T-cell (primary cell): ENCODE data around the gene AJM1. TPM values are rescaled to one million over a fixed set of nuclear protein-coding genes. Genes with fewer than 3 reads are reported as not detected.
"Not testable (repeated sequence)": the region's sequence is repeated elsewhere in the genome, so short reads cannot be mapped to it uniquely, and the experiment has no call there.

Experiments used
- ATAC-seq, 4 experiments: fragments of 200-7000 bp in 3 of 4; fragments of 150-1000 bp in 1 of 4; cut with Tn5 transposase; replicated peaks in 1 of 4; 1 replicate in 3 of 4; 2 replicates in 1 of 4; pipeline ENCODE4 v1.10.0; 2021; ENCODE audit warnings: moderate library complexity in 3 of 4, mild to moderate bottlenecking in 2 of 4, moderate number of reproducible peaks in 1 of 4
- CTCF ChIA-PET, 2 donors: fragments of 300-600 bp; sonication (Branson Sonifier 250); formaldehyde crosslinking; loops; one replicate each; lab custom pipeline; 2022; ENCODE audit warnings: antibody characterized with exemption in 2 of 2; lab: Charles Lee
- POLR2A ChIA-PET, 2 donors: fragments of 300-600 bp; sonication (Branson Sonifier 250); formaldehyde crosslinking; loops; one replicate each; lab custom pipeline; 2022; ENCODE audit warnings: antibody characterized with exemption in 2 of 2; lab: Charles Lee
- DNase-seq, 35 experiments: peaks; one replicate each; pipeline versions ENCODE4 v3.0.0 to v3.0.0-alpha.2; 2013 to 2023
- H3K27ac ChIP-seq: one replicate; pipeline ENCODE4 v1.5.1; 2013; ENCODE audit warnings: low read length
- H3K27me3 ChIP-seq, 2 experiments: replicated peaks in 1 of 2; 1 replicate in 1 of 2; 2 replicates in 1 of 2; pipeline versions ENCODE4 v1.6.1 to v1.7.0; 2013; ENCODE audit warnings: low read length in 1 of 2, mixed read lengths in 1 of 2; ENCODE audit not compliant: control insufficient read depth in 2 of 2, insufficient read depth in 2 of 2; ENCODE audit errors: extremely low read depth in 1 of 2
- H3K36me3 ChIP-seq, 2 donors: 1 replicate in 1 of 2; 2 replicates in 1 of 2; pipeline versions ENCODE4 v1.6.1 to v1.7.0; 2013; ENCODE audit warnings: low read length in 1 of 2; ENCODE audit not compliant: control insufficient read depth in 2 of 2, insufficient read depth in 1 of 2; ENCODE audit errors: extremely low read depth in 1 of 2
- H3K4me1 ChIP-seq, 2 experiments: 1 replicate in 1 of 2; 2 replicates in 1 of 2; pipeline versions ENCODE4 v1.6.1 to v1.7.0; 2013; ENCODE audit warnings: low read length in 2 of 2, mixed read lengths in 1 of 2; ENCODE audit not compliant: insufficient read depth in 2 of 2, control insufficient read depth in 1 of 2; ENCODE audit errors: extremely low read depth in 1 of 2
- H3K4me3 ChIP-seq, 2 donors: 1 replicate in 1 of 2; 2 replicates in 1 of 2; pipeline versions ENCODE4 v1.5.1 to v1.7.0; 2013; ENCODE audit warnings: mild to moderate bottlenecking in 2 of 2, low read length in 1 of 2, moderate library complexity in 1 of 2; ENCODE audit not compliant: control insufficient read depth in 1 of 2; ENCODE audit errors: extremely low read depth in 1 of 2
- H3K9me3 ChIP-seq: 2 replicates; pipeline ENCODE4 v1.7.0; 2013
- H3K27ac Mint-ChIP-seq, 2 donors: one replicate each; pipeline ENCODE4 v1.8.0; 2020 to 2021; ENCODE audit warnings: mild to moderate bottlenecking in 2 of 2, mixed read lengths in 2 of 2
- H3K27me3 Mint-ChIP-seq, 2 donors: one replicate each; pipeline ENCODE4 v1.8.0; 2021 to 2022; ENCODE audit warnings: mixed read lengths in 2 of 2
- H3K36me3 Mint-ChIP-seq: one replicate; pipeline ENCODE4 v1.8.0; 2021; ENCODE audit warnings: mixed read lengths
- H3K4me1 Mint-ChIP-seq, 3 donors: one replicate each; pipeline ENCODE4 v1.8.0; 2020 to 2022; ENCODE audit warnings: mixed read lengths in 3 of 3, mild to moderate bottlenecking in 1 of 3
- H3K4me3 Mint-ChIP-seq, 3 donors: one replicate each; pipeline ENCODE4 v1.8.0; 2020 to 2022; ENCODE audit warnings: mild to moderate bottlenecking in 3 of 3, mixed read lengths in 3 of 3, moderate library complexity in 3 of 3
- H3K9me3 Mint-ChIP-seq, 3 donors: one replicate each; pipeline ENCODE4 v1.8.0; 2020 to 2022; ENCODE audit warnings: mixed read lengths in 3 of 3
- WGBS: methylation state at CpG from one replicate; pipeline ENCODE4 v1.1.5; 2013; ENCODE audit warnings: missing lambda C conversion rate; ENCODE audit not compliant: insufficient coverage; 5-methylcytosine and 5-hydroxymethylcytosine counted together
- total RNA-seq, 35 experiments: library from RNA in 6 of 35; stranded (reverse) in 6 of 35; fragments of 120-200 nt in 1 of 35; gene quantifications; one replicate each; pipeline versions ENCODE4 v1.2.1 to v1.2.4 and lab custom pipeline; 2013 to 2026

AJM1 gene
- total RNA-seq, 5 donors from 2014 or later (not counting 1 experiment from before 2014, with no cell fraction given) = 2.1 to 7.5 (median 5.1) TPM

DNA sequence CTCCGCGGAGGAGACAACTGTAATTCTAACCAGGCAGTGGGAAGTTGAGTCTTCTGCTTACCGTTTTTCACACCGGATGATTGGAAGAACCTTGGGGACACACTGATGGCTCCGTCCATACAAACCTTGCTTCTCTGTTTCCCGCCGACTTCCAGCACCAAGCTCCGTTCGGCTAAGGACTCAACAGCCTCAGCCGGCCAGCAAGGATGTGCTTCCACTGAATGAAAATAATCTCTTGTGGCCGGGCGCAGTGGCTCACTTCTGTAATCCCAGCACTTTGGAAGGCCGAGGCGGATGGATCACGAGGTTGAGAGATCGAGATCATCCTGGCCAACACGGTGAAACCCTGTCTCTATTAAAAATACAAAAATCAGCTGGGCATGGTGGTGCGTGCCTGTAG is 25.6 kb downstream of the AJM1 start:
- peaks cover 3% of the 10 kb centered on the region for H3K36me3 Mint-ChIP-seq
- H3K36me3 ChIP-seq = peaks cover 2 to 10% of the 10 kb centered on the region in 2 donors
- H3K4me1 Mint-ChIP-seq = peaks cover 14 to 25% (median 18%) of the 10 kb centered on the region in 3 donors
- DNase-seq (no peak), ATAC-seq (no peak)
- ChIA-PET POLR2A (no interaction called here), CTCF (no interaction called here)
- peak overlapping the region; percentile 9 to 86 (median 76) for H3K4me3 Mint-ChIP-seq
- H3K9me3 ChIP-seq = no peaks in the 10 kb centered on the region
- H3K27ac ChIP-seq = no peak overlapping the region
- H3K4me1 ChIP-seq = peaks cover 4 to 31% of the 10 kb centered on the region in 2 experiments
- H3K27ac Mint-ChIP-seq = no peak overlapping the region
- WGBS = over 99% methylated on average over 17 of the region's 18 CpGs
- no peak overlapping the region for H3K4me3 ChIP-seq
- no peaks in the 10 kb centered on the region for H3K27me3 Mint-ChIP-seq
- H3K9me3 Mint-ChIP-seq = no peaks in the 10 kb centered on the region
- H3K27me3 ChIP-seq = no peaks in the 10 kb centered on the region

DNA sequence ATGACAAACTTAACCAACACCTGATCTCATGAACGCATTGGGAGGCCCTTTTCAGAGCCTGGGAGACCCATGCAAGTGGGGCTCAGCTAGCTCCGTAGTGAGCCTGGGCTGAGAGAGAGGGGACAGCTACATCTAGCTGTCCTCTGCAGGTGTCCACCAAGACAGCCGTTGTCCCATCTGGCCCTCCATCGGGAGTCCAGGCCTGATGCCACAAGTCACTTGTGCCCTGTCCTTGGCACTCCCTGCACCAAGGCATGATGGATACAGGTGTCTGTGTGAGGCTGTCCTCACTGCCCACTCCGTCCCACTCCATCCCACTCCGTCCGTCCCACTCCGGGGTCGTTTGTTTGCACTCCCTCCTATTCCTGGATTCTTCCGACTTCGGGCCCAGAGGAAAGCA is 26.4 kb downstream of the AJM1 start:
- peak overlapping the region in 1 of 2 donors; percentile 39 for H3K27ac Mint-ChIP-seq
- Histone ChIP-seq H3K36me3 (peaks cover 0 to 2% of the 10 kb centered on the region in 2 donors), H3K4me3 (no peak overlapping the region), H3K27ac (no peak overlapping the region), H3K4me1 (peaks cover 4 to 28% of the 10 kb centered on the region in 2 experiments), H3K9me3 (no peaks in the 10 kb centered on the region), H3K27me3 (no peaks in the 10 kb centered on the region)
- H3K4me1 Mint-ChIP-seq = peaks cover 13 to 23% (median 18%) of the 10 kb centered on the region in 3 donors
- peaks cover 2% of the 10 kb centered on the region for H3K36me3 Mint-ChIP-seq
- ChIA-PET CTCF (no interaction called here), POLR2A (no interaction called here)
- H3K4me3 Mint-ChIP-seq = peak overlapping the region in 2 of 3 donors; percentile 46 to 59
- DNase-seq (no peak), ATAC-seq (no peak)
- WGBS = 90% methylated on average over 9 of the region's 11 CpGs
- H3K27me3 Mint-ChIP-seq = no peaks in the 10 kb centered on the region
- H3K9me3 Mint-ChIP-seq = no peaks in the 10 kb centered on the region

DNA sequence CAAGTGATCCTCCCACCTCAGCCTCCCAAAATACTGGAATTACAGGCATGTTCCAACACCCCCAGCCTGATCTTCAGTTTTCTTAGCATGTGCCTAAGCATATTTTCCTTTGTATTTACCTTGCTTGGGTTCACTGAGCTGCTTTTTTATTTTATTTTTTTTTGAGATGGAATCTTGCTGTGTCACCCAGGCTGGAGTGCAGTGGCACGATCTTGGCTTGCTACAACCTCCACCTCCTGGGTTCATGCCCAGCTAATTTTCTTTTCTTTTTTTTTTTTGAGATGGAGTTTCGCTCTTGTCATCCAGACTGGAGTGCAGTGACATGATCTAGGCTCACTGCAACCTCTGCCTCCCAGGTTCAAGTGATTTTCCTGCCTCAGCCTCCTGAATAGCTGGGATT is 27.3 kb downstream of the AJM1 start:
- H3K9me3 ChIP-seq, H3K36me3 Mint-ChIP-seq, H3K27ac ChIP-seq, H3K27ac Mint-ChIP-seq, DNase-seq, H3K27me3 ChIP-seq, H3K36me3 ChIP-seq, H3K4me3 Mint-ChIP-seq, ATAC-seq, H3K27me3 Mint-ChIP-seq, H3K9me3 Mint-ChIP-seq, H3K4me3 ChIP-seq: not testable (repeated sequence)
- WGBS = no CpG with 5 or more reads among the region's 2 CpGs
- POLR2A ChIA-PET = interaction anchor here in 1 of 2 donors (0.7 kb wide), 1 partner anchor 150 kb away, joined by 4 read pairs; no protein-coding TSS in a partner anchor
- H3K4me1 ChIP-seq = peaks cover 4 to 21% of the 10 kb centered on the region in 2 experiments
- CTCF ChIA-PET = interaction anchor here (0.6 to 0.7 kb wide), 2 partner anchors 32 to 49 kb away, joined by 4 to 5 read pairs; no protein-coding TSS in a partner anchor
- peaks cover 9 to 14% (median 10%) of the 10 kb centered on the region in 3 donors for H3K4me1 Mint-ChIP-seq

DNA sequence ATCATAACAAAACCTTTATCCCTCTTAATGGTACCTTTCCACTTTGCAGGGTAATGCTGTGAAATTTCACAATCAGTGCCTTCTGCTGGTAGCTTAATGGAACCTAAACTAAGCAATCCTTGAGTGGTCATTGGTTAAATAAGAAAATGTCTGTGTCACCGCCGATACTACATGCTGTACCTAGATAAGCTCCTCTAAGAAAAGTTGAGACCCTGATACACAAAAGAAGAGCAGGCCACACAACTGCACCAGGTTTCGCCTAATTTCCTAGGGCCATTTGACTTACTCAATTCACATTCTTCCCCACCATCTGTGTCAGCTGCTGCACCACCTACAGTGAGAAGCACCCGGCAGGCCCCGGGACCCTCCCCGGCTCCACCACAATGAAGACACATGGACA is 32.9 kb downstream of the AJM1 start:
- H3K27me3 Mint-ChIP-seq = no peaks in the 10 kb centered on the region
- no peak overlapping the region for H3K27ac ChIP-seq
- H3K27ac Mint-ChIP-seq = no peak overlapping the region
- WGBS = 100% methylated on average over 5 of the region's 6 CpGs
- H3K4me3 ChIP-seq = no peak overlapping the region
- CTCF ChIA-PET = interaction anchor here in 1 of 2 donors (0.6 kb wide), 1 partner anchor 203 kb away, joined by 5 read pairs; no protein-coding TSS in a partner anchor
- no peaks in the 10 kb centered on the region for H3K4me1 Mint-ChIP-seq
- DNase-seq = no peak
- H3K4me1 ChIP-seq = no peaks in the 10 kb centered on the region
- POLR2A ChIA-PET = no interaction called here
- no peaks in the 10 kb centered on the region for H3K36me3 ChIP-seq
- H3K4me3 Mint-ChIP-seq = no peak overlapping the region
- no peak for ATAC-seq
- no peaks in the 10 kb centered on the region for H3K27me3 ChIP-seq
- no peaks in the 10 kb centered on the region for H3K9me3 ChIP-seq
- H3K9me3 Mint-ChIP-seq = no peaks in the 10 kb centered on the region
- no peaks in the 10 kb centered on the region for H3K36me3 Mint-ChIP-seq

DNA sequence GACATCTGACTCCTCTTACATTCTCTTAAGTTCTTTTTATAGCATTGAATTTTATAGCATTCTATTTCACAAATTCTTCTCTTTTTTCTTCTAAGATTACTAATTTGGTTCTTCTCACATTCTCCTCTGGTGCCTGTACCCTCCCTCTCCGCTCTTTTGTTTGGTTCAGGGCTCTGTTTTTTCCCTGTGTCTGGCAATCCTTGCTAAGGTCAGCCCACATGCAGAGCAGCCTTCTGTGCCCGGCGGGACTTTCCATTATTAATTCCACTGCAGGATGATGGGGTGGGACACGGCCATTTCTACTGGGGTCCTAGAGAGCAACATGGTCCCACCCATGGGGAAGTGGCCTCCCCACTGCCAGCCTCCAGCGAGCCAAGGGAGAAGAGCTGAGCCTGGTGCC is 34.2 kb downstream of the AJM1 start:
- CTCF ChIA-PET = no interaction called here

DNA sequence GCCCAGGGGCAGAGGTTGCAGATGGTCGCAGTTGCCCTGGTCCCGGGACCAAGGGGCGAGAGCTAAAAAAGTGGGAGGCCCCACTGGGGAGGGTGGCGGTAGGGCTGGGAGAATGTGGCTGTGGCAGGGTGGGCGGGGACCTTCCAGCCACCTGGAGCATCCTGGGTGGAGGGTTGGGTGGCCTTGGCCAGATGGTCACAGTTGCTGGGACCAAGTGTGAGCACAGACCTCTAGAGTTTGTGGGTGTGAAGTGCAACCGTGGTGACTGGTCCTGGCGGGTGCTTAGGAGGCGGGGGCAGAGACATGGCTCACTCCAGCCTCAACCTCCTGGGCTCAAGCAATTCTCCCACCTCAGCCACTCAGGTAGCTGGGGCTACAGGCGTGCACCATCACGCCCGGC is 38.4 kb downstream of the AJM1 start:
- H3K27ac ChIP-seq = no peak overlapping the region
- H3K36me3 ChIP-seq = no peaks in the 10 kb centered on the region
- ChIA-PET CTCF (interaction anchor here in 1 of 2 donors (0.6 to 0.9 kb wide), 2 partner anchors 22 to 213 kb away, joined by 4 read pairs; no protein-coding TSS in a partner anchor), POLR2A (interaction anchor here (0.6 to 0.7 kb wide), 3 partner anchors 8 to 197 kb away, joined by 3 to 4 read pairs (median 4); partner anchors contain the start of gene UAP1L1 (in 1 of the 2))
- no peak for DNase-seq
- H3K27me3 ChIP-seq = peaks cover 0 to 3% of the 10 kb centered on the region in 2 experiments
- peak overlapping the region in 1 of 3 donors; percentile 72 for H3K4me3 Mint-ChIP-seq
- peaks cover 4 to 39% of the 10 kb centered on the region in 2 experiments for H3K4me1 ChIP-seq
- H3K36me3 Mint-ChIP-seq = no peaks in the 10 kb centered on the region
- ATAC-seq = no peak
- H3K9me3 Mint-ChIP-seq = no peaks in the 10 kb centered on the region
- peak overlapping the region in 1 of 2 donors; percentile 76 for H3K27ac Mint-ChIP-seq
- peaks cover 9 to 31% (median 27%) of the 10 kb centered on the region in 3 donors for H3K4me1 Mint-ChIP-seq
- H3K4me3 ChIP-seq = no peak overlapping the region
- H3K27me3 Mint-ChIP-seq = no peaks in the 10 kb centered on the region
- 83% methylated on average over 8 of the region's 11 CpGs for WGBS
- H3K9me3 ChIP-seq = no peaks in the 10 kb centered on the region

More for the DNA sequence above, 34.2 kb downstream of the AJM1 start:
- H3K4me1 ChIP-seq = peaks cover 0 to 6% of the 10 kb centered on the region in 2 experiments
- H3K4me3 ChIP-seq = no peak overlapping the region
- H3K27me3 ChIP-seq = peaks cover 0 to 3% of the 10 kb centered on the region in 2 experiments
- H3K27ac Mint-ChIP-seq = no peak overlapping the region
- DNase-seq (no peak), ATAC-seq (no peak)
- WGBS = 77% methylated on average over 5 of the region's 5 CpGs
- H3K4me1 Mint-ChIP-seq = peaks cover 0 to 6% (median 3%) of the 10 kb centered on the region in 3 donors
- H3K9me3 ChIP-seq = no peaks in the 10 kb centered on the region
- H3K36me3 ChIP-seq = no peaks in the 10 kb centered on the region
- H3K27ac ChIP-seq = no peak overlapping the region
- H3K27me3 Mint-ChIP-seq = no peaks in the 10 kb centered on the region
- no peak overlapping the region for H3K4me3 Mint-ChIP-seq
- H3K9me3 Mint-ChIP-seq = no peaks in the 10 kb centered on the region
- H3K36me3 Mint-ChIP-seq = no peaks in the 10 kb centered on the region
- POLR2A ChIA-PET = no interaction called here
